Prostate gland (tissue), 2 donors: ENCODE data around the gene ALOX12. TPM values are rescaled to one million over a fixed set of nuclear protein-coding genes. Genes with fewer than 3 reads are reported as not detected.
"Not testable (repeated sequence)": the region's sequence is repeated elsewhere in the genome, so short reads cannot be mapped to it uniquely, and the experiment has no call there.

Experiments used
- DNase-seq: peaks from one replicate; pipeline ENCODE4 v3.0.0-alpha.2; 2019; ENCODE audit warnings: low spot score
- H3K27ac ChIP-seq, 2 donors: fragments of 200-600 bp; sonication (generic); 2 replicates each; pipeline ENCODE4 v1.5.1; 2017 to 2019
- H3K27me3 ChIP-seq: fragments of 200-600 bp; sonication (generic); replicated peaks from 2 replicates; pipeline ENCODE4 v1.5.1; 2019; ENCODE audit not compliant: insufficient read depth
- H3K36me3 ChIP-seq, 2 donors: fragments of 200-600 bp; sonication (generic); 1 replicate in 1 of 2; 2 replicates in 1 of 2; pipeline versions ENCODE4 v1.5.1 to v1.8.1; 2017 to 2019
- H3K4me1 ChIP-seq: fragments of 200-600 bp; sonication (generic); replicated peaks from 2 replicates; pipeline ENCODE4 v1.5.1; 2019
- H3K4me3 ChIP-seq, 2 donors: fragments of 200-600 bp; sonication (generic); 2 replicates each; pipeline ENCODE4 v1.5.1; 2017 to 2019
- H3K9me3 ChIP-seq: fragments of 200-600 bp; sonication (generic); 2 replicates; pipeline ENCODE4 v1.5.1; 2017
- POLR2A ChIP-seq: fragments of 450-650 bp; IDR thresholded peaks from one replicate; pipeline ENCODE4 v1.6.1; 2016; ENCODE audit warnings: antibody characterized with exemption, mild to moderate bottlenecking
- POLR2AphosphoS5 ChIP-seq: sonication (generic); formaldehyde crosslinking; IDR thresholded peaks from one replicate; pipeline ENCODE4 v1.6.1; 2017; ENCODE audit warnings: antibody characterized with exemption
- WGBS: methylation state at CpG from one replicate; pipeline ENCODE4 v1.1.5; 2018; 5-methylcytosine and 5-hydroxymethylcytosine counted together
- intact Hi-C: fragments of 100-400 bp; cut with DNase I; formaldehyde crosslinking; loops from one replicate; pipeline ENCODE4 v1.14.2; 2022
- total RNA-seq, 2 donors: library from RNA; depleted of rRNA; stranded (reverse); fragments of >200 nt; gene quantifications; one replicate each; pipeline ENCODE4 v1.1.0, GENCODE V29; 2016
- TF ChIP-seq, protein P1 (sequence below), 4 experiments: fragments of 200-600 bp in 2 of 4; fragments of 450-650 bp in 2 of 4; sonication (generic) in 2 of 4; IDR thresholded peaks; 1 replicate in 3 of 4; 2 replicates in 1 of 4; pipeline ENCODE4 v1.5.1; 2016 to 2019; ENCODE audit warnings: antibody characterized with exemption in 4 of 4, mild to moderate bottlenecking in 2 of 4, moderate library complexity in 2 of 4

ALOX12 gene
- total RNA-seq, 2 donors from 2014 or later: 0.27 to 0.62 TPM

DNA sequence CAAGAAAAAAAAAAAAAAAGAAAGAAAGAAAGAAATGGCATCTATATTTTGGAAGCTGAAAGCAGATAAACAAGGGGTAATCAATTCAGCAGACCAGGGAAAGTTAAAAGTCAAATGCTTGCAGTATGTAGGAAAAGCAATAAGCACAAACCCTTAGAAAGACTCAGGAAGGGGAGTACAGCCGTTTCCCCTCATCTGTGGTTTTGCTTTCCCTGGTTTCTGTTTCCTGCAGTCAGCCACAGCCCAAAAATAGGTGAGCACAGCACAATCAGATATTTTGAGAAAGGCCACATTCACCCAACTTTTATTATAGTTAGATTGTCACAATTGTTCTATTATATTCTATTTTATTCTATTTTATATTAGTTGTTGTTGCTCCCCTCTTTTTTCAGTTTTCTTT, 14.4 kb upstream of the ALOX12 start:
- 57% methylated on average over 1 of the region's 1 CpG for WGBS

DNA sequence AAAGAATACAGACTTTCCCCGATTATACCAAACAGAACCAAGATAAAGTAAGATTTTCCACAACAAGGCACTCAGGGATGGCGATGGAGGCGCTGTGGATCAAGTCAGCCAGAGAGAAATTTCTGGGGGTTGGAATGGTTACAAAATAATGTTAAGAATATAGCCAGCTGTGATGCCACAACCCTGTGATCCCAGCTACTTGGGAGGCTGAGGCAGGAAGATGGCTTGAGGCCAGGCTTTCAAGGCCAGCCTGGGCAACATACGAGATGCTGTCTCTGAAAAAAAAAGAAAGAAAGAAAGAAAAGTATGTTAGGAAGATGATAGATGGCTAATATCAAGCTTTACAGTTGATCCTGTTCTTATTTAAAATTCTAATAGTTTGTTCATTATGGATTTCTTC, 10.6 kb upstream of the ALOX12 start:
- intact Hi-C loops: no loop called here
- no peak overlapping the region for H3K27ac ChIP-seq
- H3K4me3 ChIP-seq: no peak overlapping the region
- H3K27me3 ChIP-seq: no peaks in the 10 kb centered on the region
- no peak for DNase-seq
- no peaks in the 10 kb centered on the region for H3K4me1 ChIP-seq
- H3K9me3 ChIP-seq: no peaks in the 10 kb centered on the region
- 79% methylated on average over 4 of the region's 4 CpGs for WGBS
- TF ChIP-seq, protein P1, sequence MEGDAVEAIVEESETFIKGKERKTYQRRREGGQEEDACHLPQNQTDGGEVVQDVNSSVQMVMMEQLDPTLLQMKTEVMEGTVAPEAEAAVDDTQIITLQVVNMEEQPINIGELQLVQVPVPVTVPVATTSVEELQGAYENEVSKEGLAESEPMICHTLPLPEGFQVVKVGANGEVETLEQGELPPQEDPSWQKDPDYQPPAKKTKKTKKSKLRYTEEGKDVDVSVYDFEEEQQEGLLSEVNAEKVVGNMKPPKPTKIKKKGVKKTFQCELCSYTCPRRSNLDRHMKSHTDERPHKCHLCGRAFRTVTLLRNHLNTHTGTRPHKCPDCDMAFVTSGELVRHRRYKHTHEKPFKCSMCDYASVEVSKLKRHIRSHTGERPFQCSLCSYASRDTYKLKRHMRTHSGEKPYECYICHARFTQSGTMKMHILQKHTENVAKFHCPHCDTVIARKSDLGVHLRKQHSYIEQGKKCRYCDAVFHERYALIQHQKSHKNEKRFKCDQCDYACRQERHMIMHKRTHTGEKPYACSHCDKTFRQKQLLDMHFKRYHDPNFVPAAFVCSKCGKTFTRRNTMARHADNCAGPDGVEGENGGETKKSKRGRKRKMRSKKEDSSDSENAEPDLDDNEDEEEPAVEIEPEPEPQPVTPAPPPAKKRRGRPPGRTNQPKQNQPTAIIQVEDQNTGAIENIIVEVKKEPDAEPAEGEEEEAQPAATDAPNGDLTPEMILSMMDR (IDR thresholded peaks at IDR 0.05): no peak
- H3K36me3 ChIP-seq: no peaks in the 10 kb centered on the region

More for the DNA sequence above, 14.4 kb upstream of the ALOX12 start:
- DNase-seq: no peak
- TF ChIP-seq POLR2A (no peak), POLR2AphosphoS5 (no peak)
- TF ChIP-seq, protein P1 (IDR thresholded peaks at IDR 0.05): no peak
- H3K4me1 ChIP-seq: no peaks in the 10 kb centered on the region
- H3K9me3 ChIP-seq: no peaks in the 10 kb centered on the region
- H3K27me3 ChIP-seq: no peaks in the 10 kb centered on the region
- no peak overlapping the region for H3K27ac ChIP-seq
- intact Hi-C loops: no loop called here
- no peak overlapping the region for H3K4me3 ChIP-seq
- no peaks in the 10 kb centered on the region for H3K36me3 ChIP-seq

DNA sequence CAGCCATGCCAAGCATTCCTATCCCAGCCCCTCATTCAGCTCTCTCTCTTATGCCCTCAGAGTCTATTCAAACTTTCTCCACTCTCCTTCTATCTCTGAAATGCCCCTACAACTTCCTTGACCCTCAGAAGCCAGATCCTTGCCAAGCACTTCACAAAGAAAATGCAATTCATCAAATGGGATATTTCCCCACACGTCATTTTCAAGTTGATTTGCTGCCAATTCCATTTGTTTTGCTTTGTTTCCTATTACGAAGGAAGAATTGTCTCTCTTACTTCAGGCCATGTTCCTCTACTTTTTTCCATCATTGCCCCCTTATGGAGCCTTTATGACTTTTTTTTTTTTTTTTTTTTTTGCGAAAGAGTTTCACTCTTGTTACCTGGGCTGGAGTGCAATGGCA, 9.2 kb upstream of the ALOX12 start:
- Histone ChIP-seq H3K4me3 (no peak overlapping the region), H3K9me3 (no peaks in the 10 kb centered on the region), H3K36me3 (no peaks in the 10 kb centered on the region), H3K27me3 (no peaks in the 10 kb centered on the region), H3K27ac (no peak overlapping the region), H3K4me1 (no peaks in the 10 kb centered on the region)
- WGBS: 65% methylated on average over 3 of the region's 3 CpGs
- intact Hi-C loops: no loop called here
- no peak for TF ChIP-seq POLR2AphosphoS5
- TF ChIP-seq, protein P1 (IDR thresholded peaks at IDR 0.05): no peak
- no peak for DNase-seq

DNA sequence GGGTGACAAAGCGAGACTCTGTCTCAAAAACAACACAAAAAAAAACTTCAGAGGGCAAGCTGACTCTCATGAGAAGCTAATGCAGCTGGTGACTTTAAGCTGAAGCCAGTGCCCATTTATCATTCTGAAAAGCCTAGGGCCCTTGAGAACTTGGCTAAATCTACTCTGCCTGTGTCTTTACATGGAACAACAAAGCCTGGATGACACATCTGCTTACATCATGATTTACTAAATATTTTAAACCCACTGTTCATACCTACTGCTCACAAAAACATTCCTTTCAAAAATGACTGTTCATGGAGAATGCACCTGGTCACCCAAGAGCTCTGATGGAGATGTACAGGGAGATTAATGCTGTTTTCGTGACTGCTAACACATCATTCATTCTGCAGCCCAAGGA, 6.1 kb upstream of the ALOX12 start:
- Histone ChIP-seq H3K36me3 (no peaks in the 10 kb centered on the region), H3K4me3 (no peak overlapping the region), H3K4me1 (no peaks in the 10 kb centered on the region), H3K9me3 (no peaks in the 10 kb centered on the region), H3K27ac (no peak overlapping the region), H3K27me3 (no peaks in the 10 kb centered on the region)
- no peak for DNase-seq
- intact Hi-C loops: no loop called here
- TF ChIP-seq, protein P1 (IDR thresholded peaks at IDR 0.05): no peak
- TF ChIP-seq POLR2A (no peak), POLR2AphosphoS5 (no peak)
- 97% methylated on average over 2 of the region's 2 CpGs for WGBS

DNA sequence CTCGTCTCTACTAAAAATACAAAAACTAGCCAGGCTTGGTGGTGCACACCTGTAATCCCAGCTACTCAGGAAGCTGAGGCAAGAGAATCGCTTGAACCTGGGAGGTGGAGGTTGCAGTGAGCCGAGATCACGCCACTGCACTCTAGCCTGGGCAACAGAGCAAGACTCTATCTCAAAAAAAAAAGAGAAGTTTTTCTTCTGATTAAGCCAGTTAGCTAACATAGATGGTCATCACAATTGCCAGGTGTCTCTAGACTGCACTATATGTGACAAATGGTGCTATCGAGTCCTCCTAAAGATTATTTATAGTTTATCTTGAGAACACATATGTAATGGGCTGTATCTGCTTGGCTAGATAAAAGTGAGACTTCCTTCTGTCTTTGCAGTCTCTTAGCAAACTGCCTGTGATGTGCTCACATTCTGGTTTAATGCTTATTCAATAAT, 2.2 kb upstream of the ALOX12 start:
- H3K27ac ChIP-seq, H3K4me3 ChIP-seq, intact Hi-C loops, H3K36me3 ChIP-seq, DNase-seq, H3K27me3 ChIP-seq, H3K9me3 ChIP-seq, H3K4me1 ChIP-seq: not testable (repeated sequence)
- 88% methylated on average over 5 of the region's 5 CpGs for WGBS
